MM.1S (cell line): ENCODE data around the gene AATK.

Experiments
- DNase-seq: peaks from one replicate; pipeline ENCODE4 v3.0.0-alpha.2; 2015
- H2AFZ ChIP-seq: fragments of 300-600 bp; sonication (generic); 2 replicates; pipeline ENCODE4 v1.6.0; 2016; ENCODE audit warnings: antibody characterized with exemption, low read length
- H3F3A ChIP-seq: fragments of 300-600 bp; sonication (generic); 2 replicates; pipeline ENCODE4 v1.6.1; 2016; ENCODE audit warnings: mild to moderate bottlenecking, antibody characterized with exemption, low read length, moderate library complexity, mixed read lengths; ENCODE audit not compliant: insufficient read depth
- H3K27ac ChIP-seq: fragments of 300-600 bp; sonication (generic); 2 replicates; pipeline ENCODE4 v1.5.1; 2016; ENCODE audit warnings: mild to moderate bottlenecking, low read length
- H3K27me3 ChIP-seq: fragments of 300-600 bp; sonication (generic); replicated peaks from 2 replicates; pipeline ENCODE4 v1.6.0; 2016; ENCODE audit warnings: low read length; ENCODE audit not compliant: insufficient read depth
- H3K36me3 ChIP-seq: fragments of 300-600 bp; sonication (generic); replicated peaks from 2 replicates; pipeline ENCODE4 v1.6.1; 2016; ENCODE audit warnings: mild to moderate bottlenecking, low read length, mixed read lengths; ENCODE audit not compliant: insufficient read depth
- H3K4me1 ChIP-seq: fragments of 300-600 bp; sonication (generic); 2 replicates; pipeline ENCODE4 v1.6.1; 2016; ENCODE audit warnings: low read length, mixed read lengths
- H3K4me2 ChIP-seq: fragments of 300-600 bp; sonication (generic); 2 replicates; pipeline ENCODE4 v1.6.0; 2016; ENCODE audit warnings: low read depth, low read length
- H3K4me3 ChIP-seq: fragments of 300-600 bp; sonication (generic); 2 replicates; pipeline ENCODE4 v1.5.1; 2016; ENCODE audit warnings: low read length, mixed read lengths
- H3K79me2 ChIP-seq: fragments of 300-600 bp; sonication (generic); 2 replicates; pipeline ENCODE4 v1.6.1; 2016; ENCODE audit warnings: mixed run types, low read length, mixed read lengths
- H3K9ac ChIP-seq: fragments of 300-600 bp; sonication (generic); 2 replicates; pipeline ENCODE4 v1.6.1; 2016; ENCODE audit warnings: low read length, mixed read lengths
- H3K9me2 ChIP-seq: fragments of 300-600 bp; sonication (generic); replicated peaks from 2 replicates; pipeline ENCODE4 v1.6.1; 2016; ENCODE audit warnings: mild to moderate bottlenecking, low read length, mixed read lengths; ENCODE audit not compliant: insufficient read depth
- H3K9me3 ChIP-seq: fragments of 300-600 bp; sonication (generic); replicated peaks from 2 replicates; pipeline ENCODE4 v1.6.1; 2016; ENCODE audit warnings: mild to moderate bottlenecking, low read length, mixed read lengths; ENCODE audit not compliant: insufficient read depth
- H4K20me1 ChIP-seq: fragments of 300-600 bp; sonication (generic); 2 replicates; pipeline ENCODE4 v1.6.1; 2016; ENCODE audit warnings: mild to moderate bottlenecking, low read length, moderate library complexity, mixed read lengths; ENCODE audit not compliant: insufficient read depth
- CTCF ChIP-seq: fragments of 300-600 bp; sonication (generic); IDR thresholded peaks from 2 replicates; pipeline ENCODE4 v1.5.1; 2016; ENCODE audit warnings: antibody characterized with exemption, low read length, mixed read lengths
- EZH2 ChIP-seq: fragments of 300-600 bp; sonication (generic); optimal IDR thresholded peaks from 2 replicates; pipeline ENCODE3; 2017; ENCODE audit warnings: low read depth, mild to moderate bottlenecking, antibody characterized with exemption, low read length, mixed read lengths
- EZH2phosphoT487 ChIP-seq: fragments of 300-600 bp; sonication (generic); IDR thresholded peaks from 2 replicates; pipeline ENCODE4 v1.6.1; 2018; ENCODE audit warnings: antibody characterized with exemption, low read length

Gene AATK

GRCh38 chr17:81096741-81097133 is 69.3 kb downstream of the AATK start:
- Histone ChIP-seq H3K27me3 (peaks cover 86% of the 10 kb centered on the region), H3K4me3 (no peak overlapping the region), H3K4me1 (peaks cover 5% of the 10 kb centered on the region; the same call in 1 of the 2 replicates), H3F3A (no peaks in the 10 kb centered on the region), H3K4me2 (no peak overlapping the region), H3K27ac (no peak overlapping the region), H4K20me1 (no peaks in the 10 kb centered on the region), H3K36me3 (no peaks in the 10 kb centered on the region), H3K9me2 (no peaks in the 10 kb centered on the region), H2AFZ (no peak overlapping the region), H3K9me3 (no peaks in the 10 kb centered on the region), H3K79me2 (no peaks in the 10 kb centered on the region), H3K9ac (no peak overlapping the region)
- TF ChIP-seq EZH2 (no peak), EZH2phosphoT487 (no peak), CTCF (no peak)
- no peak for DNase-seq

GRCh38 chr17:81095383-81095762 is 70.6 kb downstream of the AATK start:
- Histone ChIP-seq H3K27me3 (peaks cover 94% of the 10 kb centered on the region), H3F3A (no peaks in the 10 kb centered on the region), H3K79me2 (no peaks in the 10 kb centered on the region), H3K9me2 (no peaks in the 10 kb centered on the region), H3K36me3 (no peaks in the 10 kb centered on the region), H2AFZ (no peak overlapping the region), H3K9me3 (no peaks in the 10 kb centered on the region), H3K27ac (no peak overlapping the region), H3K9ac (no peak overlapping the region), H3K4me2 (peak overlapping the region; percentile 43; the same call in 1 of the 2 replicates), H4K20me1 (no peaks in the 10 kb centered on the region), H3K4me3 (no peak overlapping the region), H3K4me1 (peaks cover 5% of the 10 kb centered on the region; the same call in 1 of the 2 replicates)
- TF ChIP-seq EZH2 = no peak
- no peak for TF ChIP-seq EZH2phosphoT487
- no peak for TF ChIP-seq CTCF
- no peak for DNase-seq

- Histone ChIP-seq H3K27ac (no peak overlapping the region), H3F3A (no peaks in the 10 kb centered on the region), H3K4me2 (peak overlapping the region; percentile 43; the same call in 1 of the 2 replicates), H3K9me3 (no peaks in the 10 kb centered on the region), H3K9ac (no peak overlapping the region), H3K9me2 (no peaks in the 10 kb centered on the region), H4K20me1 (no peaks in the 10 kb centered on the region), H3K27me3 (peaks cover 94% of the 10 kb centered on the region), H3K36me3 (no peaks in the 10 kb centered on the region), H3K4me1 (peaks cover 5% of the 10 kb centered on the region; the same call in 1 of the 2 replicates), H3K4me3 (no peak overlapping the region), H3K79me2 (no peaks in the 10 kb centered on the region), H2AFZ (no peak overlapping the region)
- no peak for TF ChIP-seq EZH2
- no peak for TF ChIP-seq CTCF
- TF ChIP-seq EZH2phosphoT487 = no peak
- no peak for DNase-seq
Measured at GRCh38 chr17:81094509-81095382, 71.3 kb downstream of the AATK start.
